IPS-15b (cell line): ENCODE results near the gene SH3BP4.

Experiments used
- H3K27me3 ChIP-seq: one replicate; pipeline ENCODE4 v1.6.1; 2013; ENCODE audit warnings: low read length; ENCODE audit not compliant: control insufficient read depth, insufficient read depth
- H3K36me3 ChIP-seq: one replicate; pipeline ENCODE4 v1.6.1; 2013; ENCODE audit warnings: low read length; ENCODE audit not compliant: control insufficient read depth, insufficient read depth
- H3K4me1 ChIP-seq: one replicate; pipeline ENCODE4 v1.6.1; 2013; ENCODE audit warnings: mild to moderate bottlenecking, low read length; ENCODE audit not compliant: control insufficient read depth, insufficient read depth
- H3K4me3 ChIP-seq: one replicate; pipeline ENCODE4 v1.5.1; 2013; ENCODE audit warnings: low read depth, low read length
- H3K9ac ChIP-seq: one replicate; pipeline ENCODE4 v1.6.1; 2013; ENCODE audit warnings: low read depth, mild to moderate bottlenecking, low read length
- H3K9me3 ChIP-seq: one replicate; pipeline ENCODE4 v1.6.1; 2013; ENCODE audit warnings: mild to moderate bottlenecking, low read length; ENCODE audit not compliant: control insufficient read depth, insufficient read depth

The SH3BP4 gene, protein sequence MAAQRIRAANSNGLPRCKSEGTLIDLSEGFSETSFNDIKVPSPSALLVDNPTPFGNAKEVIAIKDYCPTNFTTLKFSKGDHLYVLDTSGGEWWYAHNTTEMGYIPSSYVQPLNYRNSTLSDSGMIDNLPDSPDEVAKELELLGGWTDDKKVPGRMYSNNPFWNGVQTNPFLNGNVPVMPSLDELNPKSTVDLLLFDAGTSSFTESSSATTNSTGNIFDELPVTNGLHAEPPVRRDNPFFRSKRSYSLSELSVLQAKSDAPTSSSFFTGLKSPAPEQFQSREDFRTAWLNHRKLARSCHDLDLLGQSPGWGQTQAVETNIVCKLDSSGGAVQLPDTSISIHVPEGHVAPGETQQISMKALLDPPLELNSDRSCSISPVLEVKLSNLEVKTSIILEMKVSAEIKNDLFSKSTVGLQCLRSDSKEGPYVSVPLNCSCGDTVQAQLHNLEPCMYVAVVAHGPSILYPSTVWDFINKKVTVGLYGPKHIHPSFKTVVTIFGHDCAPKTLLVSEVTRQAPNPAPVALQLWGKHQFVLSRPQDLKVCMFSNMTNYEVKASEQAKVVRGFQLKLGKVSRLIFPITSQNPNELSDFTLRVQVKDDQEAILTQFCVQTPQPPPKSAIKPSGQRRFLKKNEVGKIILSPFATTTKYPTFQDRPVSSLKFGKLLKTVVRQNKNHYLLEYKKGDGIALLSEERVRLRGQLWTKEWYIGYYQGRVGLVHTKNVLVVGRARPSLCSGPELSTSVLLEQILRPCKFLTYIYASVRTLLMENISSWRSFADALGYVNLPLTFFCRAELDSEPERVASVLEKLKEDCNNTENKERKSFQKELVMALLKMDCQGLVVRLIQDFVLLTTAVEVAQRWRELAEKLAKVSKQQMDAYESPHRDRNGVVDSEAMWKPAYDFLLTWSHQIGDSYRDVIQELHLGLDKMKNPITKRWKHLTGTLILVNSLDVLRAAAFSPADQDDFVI

DNA sequence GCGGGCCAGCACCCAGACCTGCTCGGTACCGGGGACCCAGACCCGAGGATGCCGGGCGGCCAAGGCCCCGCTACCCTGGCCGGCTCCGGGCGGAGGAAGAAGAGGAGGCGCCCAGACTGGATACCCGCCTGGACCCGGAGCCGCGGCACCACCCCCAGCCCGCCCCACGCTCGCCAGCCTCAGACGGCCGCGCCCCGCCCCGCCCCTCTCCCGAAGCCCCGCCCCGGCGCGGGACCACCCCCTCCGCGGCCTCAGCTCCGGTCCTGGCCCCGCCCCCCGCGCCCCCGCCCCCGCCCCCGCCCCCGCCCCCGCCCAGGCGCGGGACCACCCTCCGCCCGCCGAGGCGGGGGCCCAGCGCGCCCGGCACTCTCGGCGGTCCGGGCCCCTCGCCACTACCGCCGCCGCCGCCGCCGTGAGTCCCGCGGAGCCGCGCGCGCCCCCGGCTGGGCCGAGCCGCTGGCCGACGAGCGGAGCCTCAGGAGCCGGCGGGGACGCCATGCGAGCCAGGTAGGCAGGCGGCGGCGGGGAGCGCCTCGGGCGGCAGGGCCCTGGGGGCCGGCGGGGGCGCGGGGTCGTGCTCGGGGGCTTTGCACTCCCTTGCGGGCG, at the start of gene SH3BP4:
Gene SH3BP4, plus strand, starts transcription at position 354 of the 606 bp plus-strand sequence. CDS start 82,986 bp downstream, outside the sequence.
- H3K4me1 ChIP-seq, result peaks cover 34% of the 10 kb centered on the region
- H3K27me3 ChIP-seq, result peaks cover 30% of the 10 kb centered on the region
- no peaks in the 10 kb centered on the region for H3K36me3 ChIP-seq
- no peaks in the 10 kb centered on the region for H3K9me3 ChIP-seq
- H3K9ac ChIP-seq, result peak within 1 kb of the TSS; percentile 12
- H3K4me3 ChIP-seq, result peak within 1 kb of the TSS; percentile 70

DNA sequence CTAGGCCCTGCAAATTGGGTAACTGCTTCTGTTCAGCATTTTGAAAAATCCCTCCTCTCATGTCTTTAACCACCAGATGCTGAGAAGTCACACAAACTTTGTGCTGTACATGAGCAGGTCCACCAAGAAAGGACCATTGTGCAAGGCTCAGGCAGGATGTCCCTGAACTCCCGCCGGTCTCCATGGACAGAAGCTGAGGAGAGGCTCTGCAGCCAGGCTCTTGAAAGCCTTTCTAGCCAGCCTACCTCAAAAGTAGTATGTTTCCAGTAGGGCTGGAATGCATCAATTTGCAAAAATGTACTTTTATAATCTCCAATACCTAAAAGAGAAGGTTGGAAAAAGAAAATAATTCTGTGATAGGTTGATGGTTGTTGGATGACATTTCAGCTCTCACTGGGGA, 47.0 kb upstream of the SH3BP4 start:
- no peak overlapping the region for H3K4me3 ChIP-seq
- peaks cover 3% of the 10 kb centered on the region for H3K27me3 ChIP-seq

DNA sequence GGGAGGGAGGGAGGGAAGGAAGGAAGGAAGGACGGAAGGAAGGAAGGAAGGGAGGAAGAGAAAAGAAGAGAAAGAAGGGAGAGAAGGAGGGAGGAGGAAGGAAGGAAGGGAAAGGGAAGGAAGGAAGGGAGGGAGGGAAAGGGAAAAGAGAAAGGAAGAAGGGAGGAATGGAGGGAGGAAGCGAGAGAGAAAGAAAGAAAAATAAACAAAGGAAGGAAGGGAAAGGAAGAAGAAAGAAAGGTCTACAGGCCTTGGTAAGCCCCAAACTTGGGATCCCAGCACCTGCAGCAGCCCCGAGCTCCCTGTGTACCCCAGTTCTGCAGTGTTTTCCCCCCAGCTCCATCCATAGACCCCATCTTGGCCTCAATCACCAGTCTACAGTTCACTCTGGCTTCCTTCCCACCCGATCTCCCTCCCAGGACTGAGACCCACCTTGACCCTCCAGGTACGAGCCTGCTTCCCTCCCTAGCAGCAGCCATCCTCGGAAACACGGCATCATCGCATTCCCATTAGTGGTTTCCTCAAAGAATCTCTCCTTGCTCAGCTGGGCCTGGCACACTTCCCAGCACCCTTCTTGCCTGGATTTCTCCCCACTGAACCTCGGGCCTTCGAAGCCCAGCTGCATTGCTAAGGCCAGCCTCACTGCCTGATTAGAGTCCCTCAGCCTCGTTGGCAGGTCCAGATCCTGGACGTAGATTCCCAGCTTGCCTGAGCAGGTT, 46.1 kb upstream of the SH3BP4 start:
- H3K27me3 ChIP-seq, result peaks cover under 1% of the 10 kb centered on the region
- H3K9ac ChIP-seq, result no peak overlapping the region
- H3K9me3 ChIP-seq, result no peaks in the 10 kb centered on the region
- H3K4me3 ChIP-seq, result no peak overlapping the region
- no peaks in the 10 kb centered on the region for H3K4me1 ChIP-seq
- no peaks in the 10 kb centered on the region for H3K36me3 ChIP-seq

More for the DNA sequence above, 47.0 kb upstream of the SH3BP4 start:
- no peaks in the 10 kb centered on the region for H3K4me1 ChIP-seq
- no peak overlapping the region for H3K9ac ChIP-seq
- H3K9me3 ChIP-seq, result no peaks in the 10 kb centered on the region
- H3K36me3 ChIP-seq, result no peaks in the 10 kb centered on the region

DNA sequence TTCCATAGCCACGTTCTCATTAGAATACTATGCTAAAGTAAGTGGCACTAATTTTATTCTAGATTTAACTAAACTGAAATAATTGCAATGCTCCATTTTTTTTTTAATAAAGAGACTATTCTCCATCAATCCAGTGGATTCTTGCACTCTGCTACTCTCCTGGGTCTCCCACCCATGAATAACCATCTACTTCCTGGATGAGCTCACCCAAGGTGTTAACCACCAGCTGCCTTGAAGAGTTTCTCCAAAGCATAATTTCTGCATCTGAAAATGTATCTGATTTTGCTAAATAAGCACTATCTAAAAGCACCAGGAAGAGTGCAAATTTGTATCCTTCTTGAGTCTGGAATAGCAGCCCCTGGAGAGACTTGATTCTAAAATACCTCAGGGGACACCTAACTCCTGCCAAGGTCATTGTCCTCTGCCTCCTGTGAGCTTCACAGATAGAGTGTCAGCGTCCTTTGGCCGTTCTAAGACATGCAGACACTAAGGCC, 41.6 kb upstream of the SH3BP4 start:
- Histone ChIP-seq H3K9me3 (no peaks in the 10 kb centered on the region), H3K4me3 (no peak overlapping the region), H3K27me3 (peaks cover 3% of the 10 kb centered on the region), H3K36me3 (no peaks in the 10 kb centered on the region), H3K9ac (no peak overlapping the region), H3K4me1 (no peaks in the 10 kb centered on the region)

DNA sequence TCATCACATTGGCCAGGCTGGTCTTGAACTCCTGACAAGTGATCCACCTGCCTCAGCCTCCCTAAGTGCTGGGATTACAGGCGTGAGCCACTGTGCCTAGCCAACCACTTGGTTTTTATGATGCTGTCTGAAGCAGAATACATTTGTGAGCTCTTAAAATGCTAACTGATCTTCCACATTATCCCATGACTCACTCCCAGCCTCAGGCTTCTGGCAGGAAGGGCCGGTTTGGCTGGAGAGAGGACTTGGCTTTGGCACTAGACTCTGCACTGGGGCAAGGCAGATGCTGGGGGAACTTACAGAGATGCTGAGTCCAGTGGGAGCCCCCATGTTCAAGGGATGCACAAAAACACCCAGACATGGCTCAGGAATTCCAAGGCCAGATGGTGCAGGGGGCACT, 40.5 kb upstream of the SH3BP4 start:
- H3K4me3 ChIP-seq, result no peak overlapping the region
- H3K4me1 ChIP-seq, result no peaks in the 10 kb centered on the region
- no peaks in the 10 kb centered on the region for H3K9me3 ChIP-seq
- H3K36me3 ChIP-seq, result no peaks in the 10 kb centered on the region
- peaks cover 3% of the 10 kb centered on the region for H3K27me3 ChIP-seq
- no peak overlapping the region for H3K9ac ChIP-seq

DNA sequence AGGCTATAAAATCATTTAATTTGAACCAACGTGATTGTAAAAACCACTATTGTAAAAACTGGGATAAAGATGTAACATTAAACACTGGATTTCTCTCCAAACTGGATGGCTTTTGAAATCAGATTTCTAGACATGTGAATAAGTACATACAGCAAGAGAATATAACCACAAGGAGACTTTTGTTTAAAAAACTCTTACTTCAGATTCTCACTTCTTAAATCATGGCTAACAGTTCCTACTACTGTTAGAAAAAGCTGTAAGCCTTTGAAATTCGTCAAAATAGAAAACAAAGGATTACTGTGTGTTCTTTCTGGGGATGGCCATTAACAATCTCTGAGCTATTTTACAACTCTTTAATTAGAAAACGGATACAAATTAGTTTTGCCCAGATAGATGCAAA, 39.4 kb upstream of the SH3BP4 start:
- peaks cover 3% of the 10 kb centered on the region for H3K27me3 ChIP-seq

DNA sequence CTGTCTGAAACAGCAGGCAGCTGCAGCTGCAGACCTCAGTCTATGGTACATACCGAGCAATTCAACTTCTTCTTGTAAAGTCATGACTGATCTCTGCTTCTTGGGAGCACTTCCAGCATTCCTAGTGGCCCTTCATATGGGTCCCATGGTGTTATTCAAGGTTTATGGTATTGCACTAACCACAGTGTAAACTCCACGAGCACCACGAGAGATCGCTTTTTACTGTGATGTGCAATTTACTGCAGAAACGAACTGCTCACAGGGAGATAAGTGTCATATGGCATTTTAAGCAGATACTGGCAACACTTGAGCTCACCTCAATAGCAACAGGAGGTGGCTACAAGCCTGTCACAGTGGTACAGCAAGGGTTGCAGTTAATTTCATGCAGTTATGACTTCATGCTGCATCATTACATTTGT, 38.6 kb upstream of the SH3BP4 start:
- H3K4me1 ChIP-seq, result no peaks in the 10 kb centered on the region
- no peaks in the 10 kb centered on the region for H3K9me3 ChIP-seq
- no peak overlapping the region for H3K9ac ChIP-seq
- no peak overlapping the region for H3K4me3 ChIP-seq
- no peaks in the 10 kb centered on the region for H3K36me3 ChIP-seq
- H3K27me3 ChIP-seq, result peaks cover 3% of the 10 kb centered on the region

More for the DNA sequence above, 39.4 kb upstream of the SH3BP4 start:
- Histone ChIP-seq H3K9ac (no peak overlapping the region), H3K9me3 (no peaks in the 10 kb centered on the region), H3K36me3 (no peaks in the 10 kb centered on the region), H3K4me1 (no peaks in the 10 kb centered on the region), H3K4me3 (no peak overlapping the region)

DNA sequence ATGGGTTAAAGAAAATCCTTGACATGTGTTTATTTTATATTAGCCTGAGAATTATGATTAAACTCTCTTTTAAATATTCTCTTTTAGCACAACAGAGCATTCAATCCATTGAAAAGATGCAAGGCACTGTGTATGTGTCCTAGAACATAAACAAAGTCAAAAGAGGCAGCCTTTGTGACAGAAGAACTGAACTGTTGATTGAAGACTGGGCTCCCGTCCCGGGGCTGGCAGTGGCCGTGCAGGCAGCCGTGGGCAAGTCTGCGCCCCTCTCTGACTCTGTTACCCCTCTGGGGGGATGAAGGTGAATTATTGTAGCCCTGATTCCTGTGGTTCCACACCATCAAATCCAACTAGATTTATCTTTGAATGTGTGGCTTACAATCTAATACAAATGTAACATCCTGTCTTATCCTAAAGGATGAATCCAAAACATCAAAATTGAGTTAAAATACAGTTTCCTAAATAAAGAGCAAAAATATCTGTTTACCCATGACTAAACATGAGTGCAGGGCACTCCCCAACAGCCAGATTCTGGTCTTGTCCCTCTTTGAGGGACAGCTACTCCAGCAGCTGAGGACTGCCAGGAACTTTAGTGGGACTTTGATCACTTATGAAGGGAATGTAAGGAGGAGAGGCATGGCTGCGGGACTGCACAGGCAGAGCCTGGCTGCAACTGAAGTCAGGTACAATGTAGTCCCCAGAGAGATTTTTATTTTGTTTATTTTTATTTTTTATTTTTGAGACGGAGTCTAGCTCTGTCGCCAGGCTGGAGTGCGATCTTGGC, 37.3 kb upstream of the SH3BP4 start:
- H3K36me3 ChIP-seq, result no peaks in the 10 kb centered on the region
- no peaks in the 10 kb centered on the region for H3K9me3 ChIP-seq
- no peak overlapping the region for H3K9ac ChIP-seq
- H3K27me3 ChIP-seq, result peaks cover 6% of the 10 kb centered on the region
- no peaks in the 10 kb centered on the region for H3K4me1 ChIP-seq
- no peak overlapping the region for H3K4me3 ChIP-seq

DNA sequence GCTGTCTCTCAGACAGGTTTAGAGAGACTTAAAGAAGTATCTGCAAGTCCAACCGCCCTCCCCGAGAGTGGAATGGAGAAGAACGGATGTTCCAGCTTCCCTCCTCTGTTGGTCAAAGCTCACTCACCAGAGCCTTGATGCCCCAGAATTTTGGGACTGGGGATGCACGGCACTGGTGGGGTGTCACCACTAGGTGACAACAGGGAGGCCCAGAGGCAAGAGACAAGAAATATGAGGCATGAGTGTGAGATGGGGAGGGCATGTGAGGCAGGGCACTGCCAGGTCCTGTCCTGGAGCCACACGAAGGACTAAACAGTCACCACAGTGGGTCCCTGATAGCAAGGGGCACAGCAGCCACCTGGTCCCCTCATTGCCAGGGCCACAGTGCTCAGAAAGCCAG, 35.1 kb upstream of the SH3BP4 start:
- no peaks in the 10 kb centered on the region for H3K36me3 ChIP-seq
- no peak overlapping the region for H3K4me3 ChIP-seq
- H3K27me3 ChIP-seq, result peaks cover 6% of the 10 kb centered on the region
- no peaks in the 10 kb centered on the region for H3K4me1 ChIP-seq
- no peak overlapping the region for H3K9ac ChIP-seq
- no peaks in the 10 kb centered on the region for H3K9me3 ChIP-seq

DNA sequence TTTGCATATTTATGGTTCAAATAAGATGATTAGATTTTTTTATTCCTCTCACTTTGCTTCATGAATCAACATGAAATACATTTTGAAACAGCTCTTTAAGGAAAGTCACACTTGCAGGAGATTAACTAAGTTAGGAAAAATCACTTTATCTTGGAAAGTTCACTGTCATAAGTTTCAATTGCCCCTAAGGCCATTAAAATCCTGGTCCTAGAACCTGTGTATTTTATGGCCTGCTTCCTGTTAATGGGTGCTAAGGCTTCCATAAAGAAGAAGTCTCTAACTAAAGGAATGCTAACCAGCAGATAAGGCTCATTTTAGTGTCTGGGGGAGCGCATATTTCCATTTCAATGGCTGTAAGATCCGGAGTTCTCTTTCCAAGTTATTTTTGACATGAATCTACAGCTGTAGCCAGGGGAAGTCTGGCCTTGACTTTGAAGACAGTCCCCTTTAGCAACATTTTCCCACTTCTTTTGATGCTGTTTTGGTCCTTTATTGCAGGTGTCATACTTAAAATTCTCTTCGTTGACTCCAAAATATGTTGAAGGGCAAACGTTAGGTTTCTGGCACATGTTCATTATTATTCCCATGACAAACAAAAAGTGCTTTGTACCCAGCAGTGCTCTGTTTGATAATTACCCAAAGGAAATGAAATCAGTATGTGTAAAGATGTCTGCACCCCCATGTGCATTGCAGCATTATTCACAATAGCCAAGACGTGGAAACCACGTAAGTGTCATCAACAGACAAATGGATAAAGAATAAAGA, 34.4 kb upstream of the SH3BP4 start:
- H3K36me3 ChIP-seq, result no peaks in the 10 kb centered on the region
- no peaks in the 10 kb centered on the region for H3K9me3 ChIP-seq
- H3K27me3 ChIP-seq, result peaks cover 6% of the 10 kb centered on the region
- no peak overlapping the region for H3K4me3 ChIP-seq
- no peak overlapping the region for H3K9ac ChIP-seq
- no peaks in the 10 kb centered on the region for H3K4me1 ChIP-seq
